Adrenal gland (tissue), 12 donors: Measurements from ENCODE around the gene NBPF19. TPM values are rescaled to one million over a fixed set of nuclear protein-coding genes. Genes with fewer than 3 reads are reported as not detected.
"Not testable (repeated sequence)": the region's sequence is repeated elsewhere in the genome, so short reads cannot be mapped to it uniquely, and the experiment has no call there.

ENCODE experiments used
- DNase-seq, 7 donors: peaks; one replicate each; pipeline ENCODE4 v3.0.0-alpha.2; 2019 to 2020
- H3K27ac ChIP-seq, 5 donors: fragments of 200-600 bp; sonication (generic) in 4 of 5; 1 replicate in 3 of 5; 2 replicates in 2 of 5; pipeline versions ENCODE4 v1.5.1 to v1.8.0; 2016 to 2020; ENCODE audit warnings: mild to moderate bottlenecking in 1 of 5
- H3K27me3 ChIP-seq: fragments of 200-600 bp; 2 replicates; pipeline ENCODE4 v1.8.0; 2021
- H3K36me3 ChIP-seq, 2 donors: fragments of 200-600 bp; replicated peaks in 1 of 2; 1 replicate in 1 of 2; 2 replicates in 1 of 2; pipeline versions ENCODE4 v1.5.1 to v1.8.0; 2018 to 2022
- H3K4me1 ChIP-seq, 2 donors: fragments of 200-600 bp; replicated peaks in 1 of 2; 1 replicate in 1 of 2; 2 replicates in 1 of 2; pipeline versions ENCODE4 v1.5.1 to v1.8.0; 2018 to 2021
- H3K4me3 ChIP-seq, 4 donors: fragments of 200-600 bp; sonication (generic) in 3 of 4; one replicate each; pipeline ENCODE4 v1.5.1; 2016 to 2018
- H3K9me3 ChIP-seq, 3 donors: fragments of 200-600 bp; sonication (generic) in 1 of 3; replicated peaks in 1 of 3; 1 replicate in 2 of 3; 2 replicates in 1 of 3; pipeline versions ENCODE4 v1.5.1 to v1.8.0; 2016 to 2021
- WGBS, 4 donors: extraction: QIAGEN DNeasy Blood & Tissue Kit in 2 of 4; methylation state at CpG; one replicate each; pipeline versions ENCODE4 v1.1.5 to v1.1.7; 2013 to 2017; 5-methylcytosine and 5-hydroxymethylcytosine counted together
- intact Hi-C, 2 donors: fragments of 100-400 bp; cut with DNase I; formaldehyde crosslinking; loops; one replicate each; pipeline versions ENCODE4 v1.14.1 to v1.15.0; 2022 to 2023
- polyA plus RNA-seq, 3 donors: library from polyadenylated mRNA; stranded (reverse); fragments of 200-250 nt in 2 of 3; fragments of 350-450 nt in 1 of 3; fragmentation: Illumina TruSeq in 1 of 3; extraction: RNeasy Lipid Tissue Mini Kit (QIAGEN cat#74804) in 1 of 3; gene quantifications; one replicate each; pipeline ENCODE4 v1.2.3, GENCODE V29; 2013 to 2014
- total RNA-seq, 9 donors: library from RNA; depleted of rRNA in 4 of 9; stranded (reverse); fragments of >200 nt in 4 of 9; fragments of 120-200 nt in 1 of 9; fragmentation: NEBNext Ultra II Directional in 1 of 9; extraction: Animal tissue kit (Norgen Biotek cat#: 25700) in 1 of 9; gene quantifications; one replicate each; pipeline versions ENCODE4 v1.1.0 to v1.2.4, GENCODE V29; 2013 to 2023
- donor health status: healthy with polysubstance abuse.
- donor health status: Bipolar disorder and iron deficiency.
- donor health status: DM: yes; HTN: yes; CAD: no.
- donor health status: DM: no; HTN: no; CAD: no.
- donor health status: DM: no; HTN: no; CAD: no.
- donor health status: DM: yes; HTN: yes; CAD: no.

Gene NBPF19
- total and polyA plus RNA-seq, 12 donors, result 1.8 to 13.6 (median 6.3) TPM

GRCh38 chr1:149585592-149585991 is 110.7 kb downstream of the NBPF19 start:
- H3K4me1 ChIP-seq, H3K27ac ChIP-seq, intact Hi-C loops, H3K4me3 ChIP-seq, H3K9me3 ChIP-seq, DNase-seq, H3K36me3 ChIP-seq, H3K27me3 ChIP-seq: not testable (repeated sequence)
- no CpG with 5 or more reads among the region's 2 CpGs for WGBS, 4 donors

Other genes with a start within 250 kb of the NBPF19 start
- gene PPIAL4C, start 108.8 kb downstream of the NBPF19 start, total RNA-seq, result not detected
- gene PPIAL4C, start 108.8 kb downstream of the NBPF19 start, polyA plus RNA-seq, result 1 to 10 TPM in 1 of 3 donors, not detected in 2; 1.0 TPM